Measurements from ENCODE around the gene SLC15A1.
A peak's percentile ranks its signal among the peaks of the same experiment; 100 is the strongest.

Gene SLC15A1

DNA sequence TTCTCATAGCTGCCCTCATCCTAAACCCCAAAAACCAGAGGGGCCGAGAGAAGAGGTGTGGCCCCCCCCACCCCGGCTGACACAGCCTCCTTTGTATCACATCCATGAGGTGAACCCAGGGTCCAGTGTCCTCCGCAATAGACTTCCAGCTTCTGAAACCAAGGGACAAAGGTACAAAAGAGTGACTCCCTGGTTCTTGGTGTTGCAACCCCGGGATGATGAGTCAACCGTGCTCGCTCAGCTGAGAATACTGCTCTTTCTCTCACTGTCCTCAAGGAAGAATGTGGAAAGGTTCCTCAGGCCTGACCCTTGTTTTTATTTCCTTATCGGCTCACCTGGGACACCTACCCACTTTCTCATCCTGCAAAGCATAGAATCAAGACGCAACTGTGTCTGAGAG, 5.5 kb downstream of the SLC15A1 start:
- no peak for DNase-seq

DNA sequence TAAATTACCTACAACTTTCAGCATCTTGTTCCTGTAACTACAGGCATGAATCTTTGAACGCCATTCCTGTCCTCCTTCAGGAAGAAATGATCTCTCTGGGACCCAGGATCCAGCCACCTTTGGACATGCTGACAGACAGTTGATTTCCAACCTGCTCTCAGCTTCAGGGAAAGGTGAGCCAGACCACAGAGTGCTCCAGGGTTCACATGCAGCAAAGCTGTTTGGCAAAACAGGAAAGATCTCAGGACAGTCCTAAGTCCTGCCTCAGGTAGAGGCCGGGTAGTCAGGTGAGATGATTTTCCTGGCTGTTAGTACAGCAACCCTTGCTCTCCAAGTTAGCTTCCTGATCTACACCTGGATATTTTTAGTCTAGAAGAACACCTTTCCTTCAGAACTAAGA, 9.1 kb downstream of the SLC15A1 start:
- no peak for DNase-seq

DNA sequence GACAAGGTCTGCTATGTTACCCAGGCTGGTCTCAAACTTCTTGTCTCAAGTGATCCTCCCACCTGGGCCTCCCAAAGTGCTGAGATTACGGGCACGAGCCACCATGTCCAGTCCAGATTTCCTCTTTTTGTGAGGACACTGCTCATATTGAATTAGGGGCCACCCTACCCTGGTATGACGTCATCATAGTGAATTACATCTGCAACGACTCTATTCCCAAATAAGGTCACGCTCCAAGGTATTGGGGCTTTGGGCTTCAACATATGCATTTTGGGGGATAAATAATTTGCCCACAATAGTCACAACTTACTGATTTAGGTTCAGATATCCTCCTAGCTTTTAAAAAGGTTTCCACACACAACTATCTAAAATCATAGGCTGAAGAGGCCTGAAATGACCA, 9.5 kb downstream of the SLC15A1 start:
- no peak for DNase-seq

DNA sequence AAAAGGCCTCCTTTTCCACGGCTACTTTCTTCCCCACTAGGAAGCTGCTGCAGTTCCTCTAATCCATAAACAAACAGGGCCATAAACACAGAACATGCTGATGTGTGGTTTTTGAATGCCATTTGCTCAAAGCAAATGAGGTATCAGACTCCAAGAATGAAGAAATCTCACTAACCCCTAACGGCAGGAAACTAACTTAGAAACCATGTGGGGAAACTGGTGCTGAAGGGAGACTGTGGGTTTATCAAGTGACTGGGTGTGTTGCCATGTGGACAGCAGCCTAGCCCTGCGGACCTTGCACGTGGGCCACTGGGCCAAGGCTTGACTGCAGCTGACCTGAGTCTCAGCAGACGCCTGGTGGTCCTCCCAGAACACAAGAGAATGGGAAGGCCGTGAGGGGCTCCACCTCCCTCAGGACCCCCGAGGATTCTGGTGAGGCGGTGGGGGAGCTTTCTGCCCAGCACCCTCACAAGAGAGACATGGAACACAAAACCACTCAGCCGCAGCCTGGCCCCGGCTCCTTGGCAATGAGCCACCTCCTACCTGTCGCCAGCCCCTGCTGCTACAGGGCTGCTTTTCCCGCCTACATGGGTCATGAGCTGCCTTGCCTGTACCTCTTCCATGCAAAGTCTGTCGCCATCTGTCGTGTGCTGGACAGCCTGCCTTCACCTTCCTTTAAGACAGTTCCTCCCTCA, 10.6 kb downstream of the SLC15A1 start:
- no peak for DNase-seq

DNA sequence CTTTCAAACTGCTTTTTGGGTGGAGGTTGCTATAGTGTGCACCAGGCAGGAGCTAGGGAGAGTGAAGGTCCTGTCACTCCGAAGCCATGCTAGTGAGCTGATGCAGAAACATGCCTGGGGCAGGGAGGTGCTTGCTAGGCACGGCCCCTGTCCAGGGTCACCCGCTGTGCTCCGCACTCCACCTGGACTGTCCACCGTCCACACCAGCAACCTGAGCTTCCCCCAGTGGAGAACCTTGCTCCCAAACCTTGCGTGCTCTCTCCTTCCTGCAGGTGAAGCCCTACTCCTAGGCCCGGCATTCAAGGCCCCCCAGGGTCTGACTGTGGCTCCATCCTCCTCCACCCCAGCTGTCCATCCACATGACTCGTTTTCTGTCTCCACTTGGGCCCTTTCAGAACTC, 12.3 kb downstream of the SLC15A1 start:
- no peak for DNase-seq

DNA sequence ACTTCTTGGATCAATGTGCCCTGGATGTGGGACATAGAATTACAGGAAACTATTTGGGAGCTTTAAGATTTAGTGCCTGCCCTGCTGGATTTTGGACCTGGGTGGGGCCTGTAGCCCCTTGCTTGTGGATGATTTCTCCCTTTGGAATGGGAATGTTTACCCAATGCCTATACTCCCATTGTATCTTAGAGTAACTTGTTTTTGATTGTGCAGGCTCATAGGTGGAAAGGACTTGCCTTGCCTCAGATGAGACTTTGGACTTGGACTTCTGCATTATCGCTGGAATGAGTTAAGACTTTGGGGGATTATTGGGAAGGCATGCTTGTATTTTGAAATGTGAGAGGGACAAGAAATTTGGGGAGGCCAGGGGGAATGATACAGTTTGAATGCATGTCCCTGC, 13.5 kb downstream of the SLC15A1 start:
- DNase-seq, result no peak

DNA sequence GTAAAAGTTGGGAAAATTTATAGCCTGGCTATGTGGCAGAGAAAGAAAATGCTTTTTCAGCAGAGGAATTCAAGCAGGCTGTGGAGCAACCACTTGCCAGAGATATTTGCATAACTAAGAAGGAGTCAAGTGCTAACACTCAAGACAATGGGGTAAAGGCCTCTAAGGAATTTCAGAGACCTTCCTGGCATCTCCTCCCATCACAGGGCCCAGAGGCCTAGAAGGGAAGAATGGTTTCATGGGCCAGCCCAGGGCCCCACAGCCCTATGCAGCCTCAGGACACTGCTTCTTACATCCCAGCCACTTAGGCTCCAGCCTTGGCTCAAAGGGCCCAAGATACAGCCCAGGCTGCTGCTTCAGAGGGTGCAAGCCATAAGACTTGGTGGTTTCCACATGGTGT, 14.3 kb downstream of the SLC15A1 start:
- no peak for DNase-seq

DNA sequence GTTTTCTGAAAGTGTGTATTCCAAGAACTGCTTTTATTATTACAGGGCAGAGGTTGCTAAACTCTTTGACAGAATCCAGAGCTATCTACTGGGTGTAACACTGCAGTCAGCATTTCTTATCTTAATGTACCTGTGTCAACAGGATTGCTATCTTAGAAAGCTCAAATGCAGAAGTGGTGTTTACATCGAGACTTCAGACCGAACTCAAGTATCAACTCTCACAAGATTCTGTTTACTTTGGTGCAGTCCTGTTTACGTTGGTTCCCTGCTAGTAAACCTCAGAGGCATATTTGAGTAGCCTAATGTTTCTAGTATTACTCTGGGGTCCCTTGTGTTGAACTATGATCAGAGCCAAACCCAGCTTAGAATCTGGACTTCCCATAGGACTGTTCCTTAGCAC, 20.5 kb downstream of the SLC15A1 start:
- no peak for DNase-seq

DNA sequence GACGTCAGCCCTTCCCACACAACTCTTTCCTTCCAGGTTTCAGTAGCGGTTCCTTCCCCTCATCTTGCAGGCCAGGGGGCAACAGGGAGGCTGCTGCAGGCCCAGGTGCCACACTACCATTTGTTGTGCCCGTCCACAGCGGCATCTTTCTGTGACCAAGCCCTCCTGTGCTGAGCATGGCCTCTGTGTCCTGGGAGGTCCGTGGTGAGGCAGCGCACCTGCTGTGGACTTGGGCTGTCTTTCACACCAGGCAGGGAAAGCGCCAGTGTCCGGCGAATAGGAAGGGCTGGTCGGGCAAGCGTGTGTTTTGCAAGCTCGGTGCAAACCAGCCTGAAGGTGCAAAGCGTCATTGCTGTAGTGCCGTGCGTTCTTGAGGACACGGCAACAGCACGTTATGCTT, 21.4 kb downstream of the SLC15A1 start:
- DNase-seq, result no peak

DNA sequence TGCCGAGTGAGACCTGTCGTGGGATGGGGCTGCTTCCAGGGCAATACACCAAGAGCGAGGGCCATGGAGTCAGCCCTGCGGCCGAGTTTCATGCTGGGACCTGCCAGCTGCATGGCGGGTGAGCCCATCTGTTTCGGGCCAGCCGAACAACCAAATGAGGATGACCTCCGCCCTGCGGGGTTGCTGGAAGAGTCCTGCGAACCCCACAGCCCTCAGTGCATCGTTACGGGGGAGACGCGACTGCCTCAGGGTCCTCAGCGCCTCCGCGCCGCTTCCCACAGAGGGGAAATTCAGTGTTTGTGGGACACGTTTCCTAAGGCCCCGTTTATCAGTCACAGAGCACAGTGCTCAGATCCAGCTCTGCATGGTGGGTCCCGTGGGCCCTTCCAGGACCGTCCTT, 22.0 kb downstream of the SLC15A1 start:
- DNase-seq, result no peak

DNA sequence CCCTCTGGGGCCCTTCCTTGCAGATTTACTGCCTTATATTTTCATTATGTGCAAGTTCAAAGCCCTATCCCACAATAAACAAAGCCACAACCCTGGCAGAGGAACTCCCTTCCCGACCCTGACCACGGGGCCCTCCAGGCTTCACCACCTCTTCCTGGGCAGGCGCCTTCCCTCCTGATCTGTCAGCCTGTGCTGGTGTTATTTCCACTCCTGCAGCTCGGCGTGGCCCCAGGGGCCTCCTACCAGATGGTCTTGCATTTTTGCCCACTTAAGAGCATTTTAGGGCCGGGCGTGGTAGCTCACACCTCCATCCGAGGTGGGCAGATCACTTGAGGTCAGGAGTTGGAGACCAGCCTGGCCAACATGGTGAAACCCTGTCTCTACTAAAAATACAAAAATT, 22.8 kb downstream of the SLC15A1 start:
- no peak for DNase-seq

DNA sequence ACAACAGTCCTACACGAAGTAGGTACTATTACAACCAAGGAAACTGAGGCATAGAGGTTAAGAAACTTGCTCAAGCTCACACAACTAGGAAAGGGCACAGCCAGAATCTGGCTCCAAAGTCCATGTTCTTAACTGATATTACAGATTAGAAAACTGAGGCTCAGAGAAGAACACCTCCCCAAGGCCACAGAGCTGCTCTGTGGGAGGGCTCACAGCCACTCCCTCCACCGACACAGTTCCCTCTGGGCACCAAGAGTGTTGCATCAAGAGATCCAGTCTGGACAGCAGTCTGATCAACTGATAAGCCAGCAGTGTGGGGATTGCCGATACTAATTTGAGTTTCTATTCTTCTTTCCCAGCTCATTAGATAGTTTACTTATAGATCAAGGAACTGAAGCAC, 29.5 kb downstream of the SLC15A1 start:
- DNase-seq, result peak in 1 of 2 donors; percentile 10

DNA sequence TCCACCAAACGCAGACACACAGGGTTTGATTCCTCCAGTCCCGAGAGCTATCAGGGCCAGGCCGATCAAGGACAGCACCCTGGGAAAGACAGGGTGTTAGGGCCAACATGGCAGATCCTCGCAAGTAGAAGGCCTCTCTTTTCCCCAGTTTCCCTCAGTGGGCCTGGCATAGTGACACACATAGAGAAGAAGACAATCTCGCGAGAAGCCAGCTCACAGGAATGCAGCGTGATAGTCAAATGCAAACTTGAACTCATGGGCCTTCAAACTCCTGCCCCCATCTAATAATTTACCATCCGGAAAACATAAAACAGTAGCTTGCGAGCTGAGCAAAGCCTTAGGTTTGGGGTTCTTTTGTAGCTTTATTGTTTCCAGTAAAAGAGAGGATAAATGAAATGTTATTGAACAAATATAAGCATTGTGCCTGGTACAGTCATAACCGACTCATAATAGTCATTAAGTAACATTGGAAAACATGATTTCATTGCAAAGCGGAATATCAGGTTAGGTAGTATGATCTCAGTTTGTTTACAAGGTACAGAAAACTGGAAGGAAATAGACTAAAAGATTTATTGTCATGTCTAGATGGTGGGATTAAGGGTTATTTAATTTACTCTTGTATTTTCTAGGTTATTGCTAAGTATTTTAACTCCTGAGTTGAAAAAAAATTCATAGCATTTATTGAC, 30.5 kb downstream of the SLC15A1 start:
- no peak for DNase-seq

DNA sequence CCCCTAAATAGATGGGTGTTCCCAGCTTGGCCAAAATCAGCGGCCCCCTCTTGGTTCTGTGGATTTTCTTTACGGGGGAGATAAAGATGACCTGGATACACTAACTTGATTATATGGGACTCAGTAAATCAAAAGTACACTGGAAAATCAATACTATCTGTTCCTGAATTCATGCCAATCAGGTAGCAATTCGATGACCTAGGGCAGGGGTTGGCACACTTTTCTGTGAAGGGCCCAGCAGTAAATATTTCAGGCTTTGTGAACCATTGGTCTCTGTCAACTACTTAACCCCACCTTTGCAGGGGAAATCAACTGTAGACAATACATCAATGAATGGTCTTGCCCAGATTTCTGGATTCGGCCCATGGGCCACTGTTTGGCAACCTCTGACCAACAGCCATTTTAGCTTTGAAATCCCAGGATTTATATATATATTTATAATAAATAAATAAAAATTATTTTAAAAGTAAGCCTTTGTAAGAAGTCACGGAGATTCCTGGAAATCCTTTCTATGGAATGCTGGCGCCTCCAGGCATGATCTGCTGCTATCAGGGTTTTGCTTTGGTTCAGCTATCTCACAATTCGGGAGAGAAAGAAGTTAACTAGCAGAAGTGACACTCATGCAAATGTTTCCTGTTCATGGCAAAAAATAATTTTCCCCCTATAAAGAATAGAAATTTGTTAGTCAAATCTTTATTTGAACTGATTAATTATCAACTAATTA, 32.8 kb downstream of the SLC15A1 start:
- no peak for DNase-seq

DNA sequence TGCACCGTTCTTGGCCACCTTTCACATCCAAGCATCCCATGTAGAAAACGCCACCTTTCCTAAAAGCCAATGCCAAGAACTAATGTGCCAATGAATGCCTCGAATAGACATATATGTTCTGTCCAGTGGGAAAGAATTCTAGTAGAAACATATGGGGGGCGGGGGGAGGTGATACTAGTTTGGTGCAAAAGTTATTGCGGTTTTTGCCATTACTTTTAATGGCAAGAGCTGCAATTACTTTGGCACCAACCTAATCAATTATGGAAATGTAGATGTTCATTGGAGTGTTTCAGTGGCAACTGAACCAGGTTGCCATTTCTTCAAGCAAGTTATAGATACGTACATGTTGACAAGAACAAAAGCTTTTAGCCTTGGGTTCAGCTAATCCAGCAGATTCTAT, 34.6 kb downstream of the SLC15A1 start:
- no peak for DNase-seq

DNA sequence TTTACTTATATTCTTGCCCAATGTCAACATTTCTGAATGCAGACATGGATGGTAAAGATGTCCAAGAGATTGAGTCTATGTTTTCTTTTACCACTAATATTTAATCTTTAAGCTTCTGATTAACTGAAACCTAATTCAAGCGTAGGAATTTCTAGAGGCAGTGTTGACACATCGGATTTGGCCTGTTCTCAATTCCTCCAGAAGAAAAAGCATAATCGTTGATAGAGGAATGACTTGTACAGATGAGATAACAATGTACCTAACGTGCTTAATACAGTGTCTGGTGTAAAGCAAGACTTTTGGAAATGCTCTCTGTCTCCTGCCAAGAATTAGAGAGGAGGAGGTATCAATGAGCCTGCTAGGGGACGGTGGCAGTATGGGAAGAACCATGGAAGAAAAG, 35.2 kb downstream of the SLC15A1 start:
- DNase-seq, result no peak

DNA sequence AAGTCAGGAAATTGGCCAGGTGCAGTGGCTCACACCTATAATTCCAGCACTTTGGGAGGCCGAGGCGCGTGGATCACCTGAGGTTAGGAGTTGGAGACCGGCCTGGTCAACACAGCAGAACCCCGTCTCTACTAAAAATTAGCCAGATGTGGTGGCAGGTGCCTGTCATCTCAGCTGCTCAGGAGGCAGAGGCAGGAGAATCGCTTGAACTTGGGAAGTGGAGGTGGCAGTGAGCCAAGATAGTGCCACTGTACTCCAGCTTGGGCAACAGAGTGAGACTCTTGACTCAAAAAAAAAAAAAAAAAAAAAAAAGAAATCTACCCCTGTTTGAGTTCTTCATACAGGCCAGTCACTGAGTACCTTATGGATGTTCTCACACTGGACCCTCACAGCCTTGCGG, 42.0 kb downstream of the SLC15A1 start:
- no peak for DNase-seq

DNA sequence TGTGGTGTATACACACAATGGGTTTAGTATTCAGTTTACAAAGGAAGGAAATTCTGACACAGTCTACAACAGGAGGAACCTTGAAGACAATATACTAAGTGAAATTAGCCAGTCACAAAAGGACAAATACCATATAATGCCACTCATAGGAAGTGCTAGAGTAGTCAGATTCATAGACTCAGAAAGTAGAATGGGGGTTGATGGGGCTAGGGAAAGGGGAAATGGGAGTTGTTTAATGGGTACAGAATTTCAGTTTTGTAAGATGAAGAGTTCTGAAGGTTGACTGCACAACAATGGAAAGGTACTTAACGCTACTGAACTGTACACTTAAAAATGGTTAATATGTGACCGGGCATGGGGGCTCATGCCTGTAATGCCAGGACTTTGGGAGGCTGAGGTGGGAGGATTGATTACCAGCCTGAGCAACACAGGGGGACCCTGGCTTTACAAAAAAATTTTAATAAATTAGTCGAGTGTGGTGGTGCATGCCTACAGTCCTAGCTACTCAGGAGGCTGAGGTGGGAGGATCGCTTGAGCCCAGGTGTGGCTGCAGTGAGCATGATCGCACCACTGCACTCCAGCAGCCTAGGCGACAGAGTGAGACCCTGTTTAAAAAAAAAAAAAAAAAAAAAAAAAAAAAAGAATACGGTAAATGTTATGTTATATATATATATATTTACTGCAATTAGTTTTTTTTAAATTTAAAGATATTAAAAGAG, 45.0 kb downstream of the SLC15A1 start:
- DNase-seq, result no peak

DNA sequence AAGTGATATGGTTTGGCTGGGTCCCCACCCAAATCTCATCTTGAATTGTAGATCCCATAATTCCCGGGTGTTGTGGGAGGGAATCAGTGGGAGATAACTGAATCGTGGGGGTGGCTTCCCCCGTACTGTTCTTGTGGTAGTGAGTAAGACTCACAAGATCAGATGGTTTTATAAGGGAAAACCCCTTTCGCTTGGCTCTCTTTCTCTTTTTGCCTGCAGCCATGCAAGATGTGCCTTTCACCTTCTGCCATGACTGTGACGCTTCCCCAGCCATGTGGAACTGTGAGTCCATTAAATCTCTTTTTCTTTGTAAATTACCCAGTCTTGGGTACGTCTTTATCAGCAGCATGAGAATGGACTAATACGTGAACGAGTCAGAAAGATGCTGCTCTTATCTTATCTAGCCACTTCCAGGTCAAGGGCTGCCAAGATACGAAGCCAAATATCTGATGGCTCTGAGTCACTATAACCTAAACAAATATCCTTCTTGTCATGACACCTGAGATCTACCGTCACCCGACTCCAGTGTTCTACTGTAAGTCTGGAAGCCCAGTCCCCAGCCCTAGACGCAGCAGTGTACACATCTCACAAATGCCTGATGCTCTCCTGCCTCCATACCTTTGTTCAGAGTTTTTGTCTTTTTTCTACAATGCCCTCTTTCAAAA, 45.9 kb downstream of the SLC15A1 start:
- peak in 1 of 2 donors; percentile 8 for DNase-seq

DNA sequence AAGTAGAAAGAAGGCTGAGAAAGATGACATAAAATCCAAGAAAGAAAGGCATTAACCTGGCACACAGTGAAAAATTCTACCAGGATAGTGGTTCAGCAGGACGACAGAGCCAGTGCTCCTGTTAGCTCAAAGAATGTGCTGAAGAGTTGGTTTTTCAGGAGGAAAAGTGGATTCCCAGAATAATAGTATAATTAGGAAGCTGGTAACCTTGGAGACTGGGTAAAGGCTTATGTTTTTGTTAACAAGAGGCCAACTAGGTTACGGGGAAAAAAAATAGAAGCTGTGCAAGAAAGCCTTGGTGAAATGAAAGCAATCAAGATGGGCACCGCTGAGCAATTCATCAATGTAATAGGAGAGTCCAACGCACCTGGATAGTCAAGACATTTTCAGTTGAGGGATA, 54.7 kb downstream of the SLC15A1 start:
- no peak for DNase-seq

DNA sequence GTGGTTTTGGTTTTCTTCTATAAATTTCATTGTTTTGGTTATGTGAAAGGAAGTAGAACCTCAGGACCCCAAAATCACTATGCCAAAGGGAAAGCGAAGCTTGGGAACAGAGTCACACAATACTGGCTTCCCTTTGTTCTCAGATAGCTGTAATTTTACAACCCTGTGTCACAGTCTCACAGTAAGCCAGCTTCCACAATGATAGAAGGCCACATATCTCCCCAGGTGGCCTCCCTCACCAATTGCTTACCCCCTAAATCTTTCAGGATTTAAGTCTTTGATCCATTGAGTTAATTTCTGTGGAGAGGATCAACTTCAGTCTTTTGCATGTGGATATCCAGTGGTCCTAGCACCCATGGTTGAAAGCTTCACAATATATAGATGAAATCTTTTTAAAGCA, 58.7 kb downstream of the SLC15A1 start:
- no peak for DNase-seq

DNA sequence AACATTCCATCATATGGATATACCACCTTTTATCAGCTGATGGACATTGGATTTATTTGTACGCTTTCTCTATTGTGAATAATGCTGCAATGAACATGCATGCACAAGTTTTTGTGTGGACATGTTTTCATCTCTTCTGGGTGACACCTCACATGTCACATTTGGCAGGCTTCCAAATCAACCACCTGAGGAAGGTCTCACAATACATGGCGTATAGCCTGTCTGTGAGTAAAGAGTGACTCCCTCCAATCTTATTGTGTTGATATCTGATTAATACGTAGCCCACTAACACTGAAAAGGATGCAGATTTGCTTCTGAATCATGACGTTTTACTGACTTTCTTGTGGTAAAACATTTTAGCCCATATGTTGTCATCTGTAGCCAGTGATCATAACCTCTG, 61.1 kb downstream of the SLC15A1 start:
- DNase-seq, result no peak

Data from inflammatory macrophage treated with lipopolysaccharide for 1 hour (primary cell).